Tibial nerve (tissue), 4 donors: Measurements from ENCODE around the gene UQCRFS1. TPM values are rescaled to one million over a fixed set of nuclear protein-coding genes. Genes with fewer than 3 reads are reported as not detected.
"Not testable (repeated sequence)": the region's sequence is repeated elsewhere in the genome, so short reads cannot be mapped to it uniquely, and the experiment has no call there.

Experiments used
- DNase-seq, 2 donors: peaks; one replicate each; pipeline ENCODE4 v3.0.0-alpha.2; 2019; ENCODE audit warnings: low spot score in 2 of 2
- H3K27ac ChIP-seq, 4 donors: fragments of 200-600 bp; sonication (generic) in 3 of 4; one replicate each; pipeline ENCODE4 v1.5.1; 2017 to 2019; ENCODE audit warnings: mild to moderate bottlenecking in 1 of 4
- H3K27me3 ChIP-seq, 2 donors: fragments of 200-600 bp; sonication (generic) in 1 of 2; one replicate each; pipeline versions ENCODE4 v1.5.1 to v1.6.0; 2017 to 2019
- H3K36me3 ChIP-seq, 3 donors: fragments of 200-600 bp; sonication (generic); one replicate each; pipeline ENCODE4 v1.5.1; 2018 to 2019
- H3K4me1 ChIP-seq, 4 donors: fragments of 200-600 bp; sonication (generic) in 3 of 4; one replicate each; pipeline ENCODE4 v1.5.1; 2017 to 2019
- H3K4me3 ChIP-seq, 4 donors: fragments of 200-600 bp; sonication (generic) in 3 of 4; one replicate each; pipeline ENCODE4 v1.5.1; 2017 to 2019; ENCODE audit warnings: mild to moderate bottlenecking in 1 of 4, moderate library complexity in 1 of 4
- H3K9me3 ChIP-seq, 4 donors: fragments of 200-600 bp; sonication (generic) in 3 of 4; one replicate each; pipeline ENCODE4 v1.5.1; 2017 to 2019
- EP300 ChIP-seq, 2 donors: sonication (generic); formaldehyde crosslinking; IDR thresholded peaks; one replicate each; pipeline ENCODE4 v1.6.1; 2017; ENCODE audit warnings: antibody characterized with exemption in 2 of 2, mild to moderate bottlenecking in 1 of 2
- POLR2A ChIP-seq, 2 donors: fragments of 450-650 bp; IDR thresholded peaks; one replicate each; pipeline ENCODE4 v1.6.1; 2017; ENCODE audit warnings: antibody characterized with exemption in 2 of 2, mild to moderate bottlenecking in 2 of 2, moderate library complexity in 2 of 2
- WGBS, 2 donors: methylation state at CpG; one replicate each; pipeline ENCODE4 v1.1.5; 2018; 5-methylcytosine and 5-hydroxymethylcytosine counted together
- total RNA-seq, 4 donors: library from RNA; depleted of rRNA; stranded (reverse); fragments of >200 nt; gene quantifications; one replicate each; pipeline ENCODE4 v1.1.0, GENCODE V29; 2016
- TF ChIP-seq, protein P1 (sequence below), 5 experiments: fragments of 200-600 bp in 3 of 5; fragments of 450-650 bp in 2 of 5; sonication (generic) in 3 of 5; IDR thresholded peaks; one replicate each; pipeline ENCODE4 v1.5.1; 2016 to 2019; ENCODE audit warnings: antibody characterized with exemption in 5 of 5, mild to moderate bottlenecking in 3 of 5, moderate library complexity in 2 of 5

The UQCRFS1 gene
- total RNA-seq, 4 donors from 2014 or later, result 14.1 to 20.1 (median 16.7) TPM

DNA sequence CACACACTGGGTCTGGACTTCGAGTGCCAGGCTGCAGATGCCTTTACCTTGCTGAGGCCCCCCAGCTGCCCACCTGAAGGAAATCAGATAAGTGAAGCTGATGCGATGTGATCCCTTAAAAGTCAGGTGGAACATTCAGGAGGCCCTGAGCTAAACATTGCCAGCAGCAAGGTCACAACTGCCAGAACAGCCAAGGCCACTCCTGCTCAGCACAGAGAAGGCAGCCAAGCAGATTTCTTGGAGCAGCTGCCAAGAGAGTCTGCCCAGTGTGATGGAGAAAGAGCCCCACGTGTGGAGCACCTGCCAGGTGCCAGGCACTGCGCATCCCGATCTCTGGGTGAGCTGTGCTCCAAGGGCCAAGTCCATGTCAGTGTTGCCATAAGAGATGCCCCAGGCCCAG, 20.6 kb upstream of the UQCRFS1 start:
- Histone ChIP-seq H3K36me3 (no peaks in the 10 kb centered on the region), H3K4me1 (no peaks in the 10 kb centered on the region), H3K27me3 (no peaks in the 10 kb centered on the region), H3K9me3 (peaks cover 0 to 26% (median 3%) of the 10 kb centered on the region in 4 donors), H3K4me3 (no peak overlapping the region), H3K27ac (no peak overlapping the region)
- no peak for DNase-seq
- TF ChIP-seq POLR2A (IDR thresholded peaks at IDR 0.05) (no peak), EP300 (IDR thresholded peaks at IDR 0.05) (no peak)
- TF ChIP-seq, protein P1, sequence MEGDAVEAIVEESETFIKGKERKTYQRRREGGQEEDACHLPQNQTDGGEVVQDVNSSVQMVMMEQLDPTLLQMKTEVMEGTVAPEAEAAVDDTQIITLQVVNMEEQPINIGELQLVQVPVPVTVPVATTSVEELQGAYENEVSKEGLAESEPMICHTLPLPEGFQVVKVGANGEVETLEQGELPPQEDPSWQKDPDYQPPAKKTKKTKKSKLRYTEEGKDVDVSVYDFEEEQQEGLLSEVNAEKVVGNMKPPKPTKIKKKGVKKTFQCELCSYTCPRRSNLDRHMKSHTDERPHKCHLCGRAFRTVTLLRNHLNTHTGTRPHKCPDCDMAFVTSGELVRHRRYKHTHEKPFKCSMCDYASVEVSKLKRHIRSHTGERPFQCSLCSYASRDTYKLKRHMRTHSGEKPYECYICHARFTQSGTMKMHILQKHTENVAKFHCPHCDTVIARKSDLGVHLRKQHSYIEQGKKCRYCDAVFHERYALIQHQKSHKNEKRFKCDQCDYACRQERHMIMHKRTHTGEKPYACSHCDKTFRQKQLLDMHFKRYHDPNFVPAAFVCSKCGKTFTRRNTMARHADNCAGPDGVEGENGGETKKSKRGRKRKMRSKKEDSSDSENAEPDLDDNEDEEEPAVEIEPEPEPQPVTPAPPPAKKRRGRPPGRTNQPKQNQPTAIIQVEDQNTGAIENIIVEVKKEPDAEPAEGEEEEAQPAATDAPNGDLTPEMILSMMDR (IDR thresholded peaks at IDR 0.05), result no peak
- WGBS, 2 donors, result 72 to 77% methylated on average over 5 of the region's 5 CpGs

DNA sequence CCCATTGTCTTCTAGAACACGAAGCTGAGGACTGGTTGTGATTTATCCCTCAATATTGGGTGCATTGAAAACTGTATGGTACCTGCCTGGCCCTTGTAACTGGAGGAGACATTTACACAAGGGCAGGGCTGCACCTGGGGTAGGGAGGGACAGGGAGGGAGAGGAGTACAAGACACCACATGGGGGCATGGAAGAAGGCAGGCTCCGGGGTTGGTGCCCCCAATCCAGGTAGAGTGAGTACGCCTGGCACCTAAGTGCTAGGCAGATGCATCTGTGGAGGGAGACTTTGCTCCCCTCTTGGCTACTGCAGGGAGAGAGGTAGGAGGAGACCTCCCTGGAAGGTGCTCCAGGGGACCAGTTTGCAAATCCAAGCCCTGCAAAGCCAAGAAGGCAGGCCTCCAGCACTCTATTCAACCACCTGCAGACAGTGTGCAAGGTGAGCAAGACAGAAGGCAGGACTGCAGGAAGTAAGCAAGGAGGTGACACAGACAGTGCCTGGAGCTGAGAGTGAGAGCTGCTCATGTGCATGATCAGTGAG, 19.4 kb upstream of the UQCRFS1 start:
- H3K27me3 ChIP-seq, result no peaks in the 10 kb centered on the region
- WGBS, 2 donors, result 80 to 84% methylated on average over 3 of the region's 3 CpGs
- H3K36me3 ChIP-seq, result no peaks in the 10 kb centered on the region
- H3K4me3 ChIP-seq, result no peak overlapping the region
- no peaks in the 10 kb centered on the region for H3K4me1 ChIP-seq
- H3K9me3 ChIP-seq, result peaks cover 0 to 26% (median 3%) of the 10 kb centered on the region in 4 donors
- no peak for TF ChIP-seq EP300 (IDR thresholded peaks at IDR 0.05)
- TF ChIP-seq, protein P1 (IDR thresholded peaks at IDR 0.05), result no peak
- TF ChIP-seq POLR2A (IDR thresholded peaks at IDR 0.05), result no peak
- no peak for DNase-seq
- no peak overlapping the region for H3K27ac ChIP-seq

- not testable (repeated sequence) for DNase-seq, H3K36me3 ChIP-seq, H3K4me3 ChIP-seq, H3K27ac ChIP-seq, H3K4me1 ChIP-seq, H3K27me3 ChIP-seq
- WGBS, 2 donors, result 83 to 100% methylated on average over 2 to 4 of the region's 6 CpGs
- H3K9me3 ChIP-seq, result peaks cover 0 to 17% (median under 1%) of the 10 kb centered on the region in 4 donors
Observed at GRCh38 chr19:29231306-29231705, 18.4 kb upstream of the UQCRFS1 start.

DNA sequence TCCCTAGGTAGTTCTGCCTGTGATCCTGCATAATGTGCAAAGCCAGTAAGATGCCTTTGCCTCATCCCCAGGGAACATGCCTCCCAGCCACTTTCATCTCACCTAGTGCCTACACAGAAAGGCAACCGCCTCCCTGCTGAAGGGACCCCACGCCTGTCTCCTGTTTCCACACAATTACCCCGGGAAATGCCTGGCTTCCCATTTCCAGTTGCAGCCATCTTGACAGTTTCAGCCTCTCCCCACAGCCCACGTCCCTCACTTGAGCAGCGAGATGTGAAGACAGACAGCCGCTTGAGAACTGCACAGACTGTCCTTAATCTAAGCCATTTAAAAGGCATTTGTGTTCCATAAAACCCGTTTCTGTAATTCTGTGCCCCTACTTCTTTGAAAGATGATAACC, 4.7 kb upstream of the UQCRFS1 start:
- no peaks in the 10 kb centered on the region for H3K36me3 ChIP-seq
- TF ChIP-seq, protein P1 (IDR thresholded peaks at IDR 0.05), result no peak
- TF ChIP-seq POLR2A (IDR thresholded peaks at IDR 0.05), result no peak
- TF ChIP-seq EP300 (IDR thresholded peaks at IDR 0.05), result no peak
- H3K4me3 ChIP-seq, result no peak overlapping the region
- peaks cover 0 to 7% (median 0%) of the 10 kb centered on the region in 4 donors for H3K4me1 ChIP-seq
- 52 to 62% methylated on average over 7 of the region's 7 CpGs for WGBS, 2 donors
- no peak overlapping the region for H3K27ac ChIP-seq
- no peaks in the 10 kb centered on the region for H3K9me3 ChIP-seq
- DNase-seq, result no peak
- peaks cover 0 to 3% of the 10 kb centered on the region in 2 donors for H3K27me3 ChIP-seq

- peaks cover 0 to 18% (median 9%) of the 10 kb centered on the region in 4 donors for H3K4me1 ChIP-seq
- no peaks in the 10 kb centered on the region for H3K27me3 ChIP-seq
- TF ChIP-seq EP300 (IDR thresholded peaks at IDR 0.05) (no peak), POLR2A (IDR thresholded peaks at IDR 0.05) (no peak)
- TF ChIP-seq, protein P1 (IDR thresholded peaks at IDR 0.05), result no peak
- H3K36me3 ChIP-seq, result no peaks in the 10 kb centered on the region
- H3K4me3 ChIP-seq, result no peak overlapping the region
- no peaks in the 10 kb centered on the region for H3K9me3 ChIP-seq
- no peak for DNase-seq
- WGBS, 2 donors, result 70 to 71% methylated on average over 4 of the region's 4 CpGs
- H3K27ac ChIP-seq, result no peak overlapping the region
Observed at GRCh38 chr19:29216021-29216420, 3.1 kb upstream of the UQCRFS1 start.
